BLaER1 treated with 17β-estradiol and CSF1 and Interleukin-3, amounts not matched to agents 10 nM and 100 nM (cell line): Measurements from ENCODE around the gene SLC36A2.
A peak's percentile ranks its signal among the peaks of the same experiment; 100 is the strongest.

ENCODE experiments used
- H3K27ac ChIP-seq, 11 experiments: shearing (Covaris generic); formaldehyde crosslinking; 2 replicates each; pipeline ENCODE4 v1.8.1; 2022
- H3K27me3 ChIP-seq, 11 experiments: shearing (Covaris generic); formaldehyde crosslinking; 2 replicates each; pipeline ENCODE4 v1.8.1; 2022
- H3K36me3 ChIP-seq, 11 experiments: shearing (Covaris generic); formaldehyde crosslinking; 2 replicates each; pipeline ENCODE4 v1.8.1; 2022
- H3K4me1 ChIP-seq, 10 experiments: shearing (Covaris generic); formaldehyde crosslinking; 2 replicates each; pipeline ENCODE4 v1.8.1; 2022
- H3K4me2 ChIP-seq, 11 experiments: shearing (Covaris generic); formaldehyde crosslinking; 2 replicates each; pipeline ENCODE4 v1.8.1; 2022
- H3K4me3 ChIP-seq, 10 experiments: shearing (Covaris generic); formaldehyde crosslinking; 2 replicates each; pipeline ENCODE4 v1.8.1; 2022
- H3K9ac ChIP-seq, 11 experiments: shearing (Covaris generic); formaldehyde crosslinking; 2 replicates each; pipeline ENCODE4 v1.8.1; 2022
- H3K9me3 ChIP-seq, 11 experiments: shearing (Covaris generic); formaldehyde crosslinking; replicated peaks in 1 of 11; 2 replicates each; pipeline ENCODE4 v1.8.1; 2022
- H4K20me1 ChIP-seq, 11 experiments: shearing (Covaris generic); formaldehyde crosslinking; 2 replicates each; pipeline ENCODE4 v1.8.1; 2022
- Cebpa-rat ChIP-seq, 11 experiments: shearing (Covaris generic); IDR thresholded peaks; 2 replicates each; pipeline ENCODE4 v1.8.1; 2022

Gene SLC36A2

DNA sequence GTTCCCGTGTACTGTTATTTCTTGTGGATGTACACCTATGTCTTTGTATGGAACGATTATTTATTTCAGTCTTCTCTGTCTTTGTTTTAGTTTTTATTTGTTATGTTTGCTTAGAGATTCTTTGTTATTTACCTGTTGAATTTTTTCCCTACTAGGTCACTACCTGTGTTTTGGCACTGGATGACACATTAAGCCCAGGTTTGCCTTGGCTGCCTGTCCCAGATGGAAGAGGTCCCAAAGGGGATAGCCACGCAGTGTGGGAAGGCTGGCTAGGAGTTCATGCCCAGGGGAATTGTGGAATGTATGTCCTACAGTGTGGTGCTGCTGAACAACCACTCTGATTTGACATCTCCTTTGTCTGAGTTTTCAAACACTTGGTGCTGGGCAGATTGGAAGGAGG is 15.6 kb upstream of the SLC36A2 start:
- TF ChIP-seq Cebpa-rat (IDR thresholded peaks at IDR 0.05), result no peak
- no peak overlapping the region for H3K4me3 ChIP-seq
- no peaks in the 10 kb centered on the region for H3K4me1 ChIP-seq
- H3K27me3 ChIP-seq, result no peaks in the 10 kb centered on the region
- H4K20me1 ChIP-seq, result no peaks in the 10 kb centered on the region
- no peak overlapping the region for H3K9ac ChIP-seq
- H3K36me3 ChIP-seq, result no peaks in the 10 kb centered on the region; a peak in 2 of 22 replicates
- peaks cover 59 to 75% (median 66%) of the 10 kb centered on the region in 11 experiments for H3K9me3 ChIP-seq
- H3K4me2 ChIP-seq, result no peak overlapping the region
- no peak overlapping the region for H3K27ac ChIP-seq

DNA sequence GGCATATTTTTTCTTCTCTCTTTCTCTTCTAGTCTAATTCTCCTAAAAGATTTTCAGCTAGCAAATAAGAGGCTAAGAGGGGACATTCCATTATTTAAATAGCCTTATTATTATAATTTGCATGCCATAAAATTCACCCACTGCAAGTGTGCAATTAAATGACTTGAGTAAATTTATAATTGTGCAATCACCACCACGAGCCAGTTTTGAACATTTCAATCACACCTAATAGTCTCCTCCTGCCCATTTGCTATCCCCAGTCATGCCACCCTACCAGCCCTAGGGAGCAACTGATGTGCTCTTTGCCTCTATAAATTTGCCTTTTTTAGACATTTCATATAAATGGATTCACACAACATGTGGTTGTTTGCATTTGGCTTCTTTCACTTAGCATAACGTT is 12.0 kb upstream of the SLC36A2 start:
- no peaks in the 10 kb centered on the region for H3K27me3 ChIP-seq
- no peaks in the 10 kb centered on the region for H4K20me1 ChIP-seq
- H3K4me2 ChIP-seq, result no peak overlapping the region
- H3K9me3 ChIP-seq, result peaks cover 26 to 40% (median 30%) of the 10 kb centered on the region in 11 experiments
- no peaks in the 10 kb centered on the region for H3K4me1 ChIP-seq
- H3K9ac ChIP-seq, result no peak overlapping the region
- no peak overlapping the region for H3K27ac ChIP-seq
- TF ChIP-seq Cebpa-rat (IDR thresholded peaks at IDR 0.05), result peak in 2 of 11 experiments; percentile 32 to 62; a peak in 3 of 22 replicates
- no peaks in the 10 kb centered on the region for H3K36me3 ChIP-seq
- no peak overlapping the region for H3K4me3 ChIP-seq

DNA sequence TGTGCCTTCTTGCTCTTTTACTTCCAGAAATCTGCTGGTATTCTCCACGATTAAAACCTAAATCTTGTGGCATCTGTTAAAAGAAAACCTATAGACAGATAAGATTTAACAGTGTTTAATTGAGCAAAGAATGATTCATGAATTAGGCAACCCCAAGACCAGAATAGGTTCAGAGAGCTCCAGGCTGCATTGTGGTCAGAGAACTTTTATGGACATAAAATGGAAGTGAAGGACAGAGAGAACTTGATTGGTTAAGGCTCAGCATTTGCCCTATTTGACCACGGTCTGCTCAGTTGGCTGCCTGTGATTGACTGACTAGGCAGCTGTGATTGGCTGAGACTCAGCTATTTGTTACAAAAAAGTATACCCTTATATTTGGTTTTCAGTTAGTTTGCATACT is 10.4 kb upstream of the SLC36A2 start:
- H3K27ac ChIP-seq, result no peak overlapping the region
- no peaks in the 10 kb centered on the region for H3K36me3 ChIP-seq
- H3K4me1 ChIP-seq, result no peaks in the 10 kb centered on the region
- no peak overlapping the region for H3K4me3 ChIP-seq
- peaks cover 15 to 24% (median 18%) of the 10 kb centered on the region in 11 experiments for H3K9me3 ChIP-seq
- H3K27me3 ChIP-seq, result no peaks in the 10 kb centered on the region
- no peak overlapping the region for H3K9ac ChIP-seq
- no peaks in the 10 kb centered on the region for H4K20me1 ChIP-seq
- no peak for TF ChIP-seq Cebpa-rat (IDR thresholded peaks at IDR 0.05)
- H3K4me2 ChIP-seq, result no peak overlapping the region

DNA sequence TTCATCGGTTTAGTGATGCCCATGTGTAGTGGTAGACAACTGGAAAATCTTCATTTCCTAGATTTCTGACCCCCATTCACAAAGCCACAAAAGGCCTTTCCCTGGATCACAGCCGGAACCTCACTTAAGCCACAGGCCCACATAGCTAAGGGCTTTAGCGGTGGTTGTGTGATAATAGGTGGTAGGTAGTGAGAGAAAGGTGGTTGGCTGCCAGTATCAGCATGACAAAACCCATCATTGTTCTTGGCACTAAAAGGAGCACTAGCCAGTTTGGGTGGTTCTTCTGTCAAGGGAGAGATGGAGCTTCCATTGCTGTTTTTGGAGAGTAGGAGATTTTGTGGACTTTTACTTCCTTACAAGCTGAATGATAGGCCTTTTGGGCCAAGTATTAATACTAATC is 9.7 kb upstream of the SLC36A2 start:
- no peak for TF ChIP-seq Cebpa-rat (IDR thresholded peaks at IDR 0.05)
- Histone ChIP-seq H3K4me2 (no peak overlapping the region), H3K36me3 (no peaks in the 10 kb centered on the region)

DNA sequence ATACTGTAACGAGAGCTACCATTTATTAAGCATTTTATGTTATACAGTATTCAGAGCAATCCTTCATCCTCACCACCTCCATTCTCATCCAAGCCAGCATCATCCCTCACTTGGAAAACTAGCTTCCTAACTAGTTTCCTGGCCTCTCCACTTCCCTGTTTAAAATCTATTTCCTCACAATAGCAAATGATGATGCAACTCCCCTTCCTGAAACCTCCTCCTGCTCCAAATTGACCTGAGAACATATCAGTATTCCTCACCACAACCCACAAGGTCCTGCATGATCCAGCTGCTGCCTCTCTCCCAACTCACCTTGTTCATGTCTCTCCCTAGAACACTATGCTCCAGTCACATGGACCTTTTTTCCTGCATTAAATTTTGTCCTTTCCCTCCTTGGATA is 4.3 kb upstream of the SLC36A2 start:
- TF ChIP-seq Cebpa-rat (IDR thresholded peaks at IDR 0.05), result peak in 2 of 11 experiments; percentile 24 to 31; a peak in 2 of 22 replicates
- no peaks in the 10 kb centered on the region for H3K27me3 ChIP-seq
- H3K4me3 ChIP-seq, result no peak overlapping the region
- H3K4me1 ChIP-seq, result peaks cover 0 to 8% (median 0%) of the 10 kb centered on the region in 10 experiments; a peak in 6 of 20 replicates
- no peak overlapping the region for H3K27ac ChIP-seq
- H3K9ac ChIP-seq, result no peak overlapping the region
- no peaks in the 10 kb centered on the region for H3K9me3 ChIP-seq
- H4K20me1 ChIP-seq, result no peaks in the 10 kb centered on the region
- no peaks in the 10 kb centered on the region for H3K36me3 ChIP-seq
- H3K4me2 ChIP-seq, result peak overlapping the region in 1 of 11 experiments; percentile 22; a peak in 1 of 22 replicates

More for the DNA sequence above, 9.7 kb upstream of the SLC36A2 start:
- H4K20me1 ChIP-seq, result no peaks in the 10 kb centered on the region
- peaks cover 8 to 17% (median 11%) of the 10 kb centered on the region in 11 experiments; a peak in 21 of 22 replicates for H3K9me3 ChIP-seq
- H3K27ac ChIP-seq, result no peak overlapping the region
- no peak overlapping the region for H3K4me3 ChIP-seq
- H3K9ac ChIP-seq, result no peak overlapping the region
- no peaks in the 10 kb centered on the region for H3K4me1 ChIP-seq
- H3K27me3 ChIP-seq, result no peaks in the 10 kb centered on the region

DNA sequence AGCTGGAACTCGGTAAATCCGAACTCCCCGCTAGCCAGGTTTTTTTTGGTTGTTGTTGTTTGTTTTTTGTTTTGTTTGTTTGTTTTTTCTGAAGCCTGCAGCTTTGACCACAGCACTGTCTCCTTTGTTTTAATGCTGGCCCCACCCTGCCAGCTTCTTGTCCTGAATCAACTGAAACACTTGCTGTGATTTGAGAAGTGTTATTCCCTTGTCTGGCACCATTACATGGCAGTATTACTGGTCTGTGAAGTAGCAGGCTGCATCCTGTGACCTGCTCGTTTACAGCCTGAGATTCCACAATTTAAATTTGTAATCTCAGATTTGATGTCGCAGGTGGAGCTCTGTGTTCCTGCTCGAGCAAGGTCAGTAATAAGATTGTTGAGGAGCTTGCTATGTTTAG is 1.4 kb upstream of the SLC36A2 start:
- TF ChIP-seq Cebpa-rat (IDR thresholded peaks at IDR 0.05), result no peak
- Histone ChIP-seq H3K9me3 (peaks cover 0 to 5% (median 0%) of the 10 kb centered on the region in 11 experiments; a peak in 1 of 22 replicates), H3K27ac (no peak overlapping the region), H3K4me3 (no peak overlapping the region), H3K27me3 (no peaks in the 10 kb centered on the region), H4K20me1 (no peaks in the 10 kb centered on the region), H3K9ac (no peak overlapping the region), H3K4me1 (peaks cover 7 to 19% (median 14%) of the 10 kb centered on the region in 10 experiments; a peak in 16 of 20 replicates), H3K36me3 (no peaks in the 10 kb centered on the region), H3K4me2 (no peak overlapping the region)

DNA sequence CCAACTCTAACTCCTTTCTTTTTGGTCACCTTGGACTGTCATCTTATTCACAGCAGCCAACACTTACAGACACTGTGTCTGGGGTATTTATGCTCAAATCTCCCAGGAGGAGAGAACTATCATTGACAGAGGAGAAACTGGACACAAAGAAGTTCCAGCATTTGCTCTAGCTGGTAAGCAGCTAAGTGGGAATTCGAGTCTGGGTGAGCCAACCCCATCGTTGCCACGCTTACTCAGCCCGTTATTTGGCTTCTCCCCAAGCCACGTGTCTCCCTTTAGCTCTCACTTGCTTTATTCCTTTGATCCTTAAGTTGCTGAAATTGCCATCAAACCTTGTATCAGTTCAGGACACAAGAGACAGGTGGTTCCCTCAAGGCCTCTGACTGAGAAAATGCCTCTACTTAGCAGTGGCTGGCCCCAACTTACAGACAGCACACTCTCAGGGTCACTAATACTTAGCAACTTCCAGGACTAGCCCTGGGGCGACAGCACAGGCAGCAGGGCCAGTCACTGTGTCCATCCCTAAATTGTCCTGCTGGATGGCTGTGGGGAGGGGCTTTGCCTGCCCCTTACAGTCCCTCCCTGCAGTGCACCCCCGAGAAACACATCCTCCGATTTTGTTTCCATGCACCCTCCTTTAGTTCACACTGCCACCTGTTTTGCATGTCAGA is 1.4 kb downstream of the SLC36A2 start:
- TF ChIP-seq Cebpa-rat (IDR thresholded peaks at IDR 0.05), result no peak
- H3K27me3 ChIP-seq, result no peaks in the 10 kb centered on the region
- peaks cover 6 to 17% (median 12%) of the 10 kb centered on the region in 10 experiments; a peak in 16 of 20 replicates for H3K4me1 ChIP-seq
- H3K4me3 ChIP-seq, result no peak overlapping the region
- no peak overlapping the region for H3K27ac ChIP-seq
- H3K9ac ChIP-seq, result no peak overlapping the region
- peaks cover 0 to 5% (median 0%) of the 10 kb centered on the region in 11 experiments; a peak in 2 of 22 replicates for H3K9me3 ChIP-seq
- peak overlapping the region in 10 of 11 experiments; percentile 5 to 50 (median 32); a peak in 16 of 22 replicates for H3K4me2 ChIP-seq
- no peaks in the 10 kb centered on the region for H3K36me3 ChIP-seq
- no peaks in the 10 kb centered on the region for H4K20me1 ChIP-seq

DNA sequence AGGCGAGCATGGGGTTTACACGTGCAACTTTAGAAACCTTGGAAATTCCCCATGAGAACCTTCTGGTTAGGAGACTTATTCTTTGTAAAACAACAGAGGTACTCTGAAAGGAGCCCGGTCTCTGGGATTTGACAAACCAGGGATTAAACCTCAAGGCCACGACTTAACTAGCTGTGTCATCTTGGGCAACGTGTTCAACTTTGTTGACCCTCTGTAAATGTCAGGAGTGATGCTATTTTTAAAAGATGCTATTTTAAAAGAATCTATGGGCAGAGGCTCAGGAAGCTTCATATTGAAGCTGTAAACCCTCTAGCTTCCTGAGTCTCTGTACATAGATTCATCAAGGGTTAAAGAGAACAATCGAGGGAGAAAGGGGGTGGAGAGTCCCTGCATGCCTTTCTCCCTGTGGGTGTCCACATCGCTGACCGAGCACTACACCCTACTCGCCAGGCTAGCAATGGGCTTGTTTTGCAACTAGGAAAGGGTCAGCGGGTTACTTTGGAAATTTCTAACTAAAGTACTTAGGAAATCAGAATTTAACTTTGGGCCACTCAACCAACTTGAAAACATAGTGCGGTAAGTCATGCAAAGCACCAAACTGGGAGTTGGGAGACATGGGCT is 2.1 kb downstream of the SLC36A2 start:
- H3K4me3 ChIP-seq, result no peak overlapping the region
- H3K4me2 ChIP-seq, result peak overlapping the region in 10 of 11 experiments; percentile 8 to 50 (median 37); a peak in 18 of 22 replicates
- no peak for TF ChIP-seq Cebpa-rat (IDR thresholded peaks at IDR 0.05)
- H3K27me3 ChIP-seq, result no peaks in the 10 kb centered on the region
- no peaks in the 10 kb centered on the region for H3K36me3 ChIP-seq
- H3K9me3 ChIP-seq, result peaks cover 0 to 5% (median 0%) of the 10 kb centered on the region in 11 experiments; a peak in 2 of 22 replicates
- H3K4me1 ChIP-seq, result peaks cover 6 to 17% (median 12%) of the 10 kb centered on the region in 10 experiments; a peak in 16 of 20 replicates
- no peak overlapping the region for H3K27ac ChIP-seq
- no peaks in the 10 kb centered on the region for H4K20me1 ChIP-seq
- no peak overlapping the region for H3K9ac ChIP-seq

DNA sequence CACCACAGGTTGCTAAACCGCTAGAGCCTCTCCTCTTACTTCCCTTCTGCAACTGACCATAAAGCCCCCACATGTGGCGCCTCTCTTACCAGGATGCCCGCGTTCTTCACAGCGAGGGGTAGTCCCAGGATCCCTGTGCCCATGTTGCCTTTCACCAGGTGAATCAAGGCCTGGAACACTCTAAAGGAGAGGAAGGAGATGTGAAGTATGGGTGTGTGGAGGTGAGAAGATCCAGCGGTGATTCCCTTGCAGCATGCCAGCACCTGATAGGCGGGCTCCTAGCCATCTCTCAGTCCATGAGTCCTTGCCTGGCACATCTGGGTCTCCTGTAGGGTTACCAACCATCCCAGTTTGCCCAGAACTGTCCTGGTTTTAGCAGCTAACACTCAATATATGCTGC is 3.3 kb downstream of the SLC36A2 start:
- no peaks in the 10 kb centered on the region for H3K27me3 ChIP-seq
- no peak overlapping the region for H3K27ac ChIP-seq
- H3K4me3 ChIP-seq, result no peak overlapping the region
- no peaks in the 10 kb centered on the region for H4K20me1 ChIP-seq
- H3K9me3 ChIP-seq, result peaks cover 0 to 5% (median 0%) of the 10 kb centered on the region in 11 experiments; a peak in 2 of 22 replicates
- no peak for TF ChIP-seq Cebpa-rat (IDR thresholded peaks at IDR 0.05)
- H3K4me1 ChIP-seq, result peaks cover 6 to 17% (median 12%) of the 10 kb centered on the region in 10 experiments; a peak in 16 of 20 replicates
- no peak overlapping the region for H3K9ac ChIP-seq
- no peaks in the 10 kb centered on the region for H3K36me3 ChIP-seq
- H3K4me2 ChIP-seq, result no peak overlapping the region
